B cell (primary cell): Measurements from ENCODE around the gene NAT8. TPM values are rescaled to one million over a fixed set of nuclear protein-coding genes. Genes with fewer than 3 reads are reported as not detected.
"Not testable (repeated sequence)": the region's sequence is repeated elsewhere in the genome, so short reads cannot be mapped to it uniquely, and the experiment has no call there.

Source experiments
- ATAC-seq: fragments of 200-7000 bp; cut with Tn5 transposase; one replicate; pipeline ENCODE4 v1.10.0; 2021; ENCODE audit warnings: low read depth, mild to moderate bottlenecking, moderate number of reproducible peaks, moderate library complexity
- CTCF ChIA-PET: fragments of 350-600 bp; sonication (Branson Sonifier 250); formaldehyde crosslinking; loops from one replicate; lab custom pipeline; 2021; ENCODE audit warnings: antibody characterized with exemption, inconsistent platforms; lab: Charles Lee
- POLR2A ChIA-PET: fragments of 350-600 bp; sonication (Branson Sonifier 250); formaldehyde crosslinking; loops from one replicate; lab custom pipeline; 2021; ENCODE audit warnings: antibody characterized with exemption; lab: Charles Lee
- DNase-seq: peaks from one replicate; pipeline ENCODE4 v3.0.0; 2013
- H2AFZ ChIP-seq: 2 replicates; pipeline ENCODE4 v1.6.1; 2012; ENCODE audit warnings: mild to moderate bottlenecking, low read depth, low read length; ENCODE audit not compliant: insufficient read depth, poor library complexity, severe bottlenecking
- H3K27ac ChIP-seq, 2 donors: 1 replicate in 1 of 2; 2 replicates in 1 of 2; pipeline ENCODE4 v1.5.1; 2012 to 2013; ENCODE audit warnings: low read length in 2 of 2, mild to moderate bottlenecking in 2 of 2, moderate library complexity in 1 of 2
- H3K27me3 ChIP-seq, 4 experiments: fragments of 200-600 bp in 1 of 4; sonication (generic) in 1 of 4; replicated peaks in 1 of 4; 1 replicate in 2 of 4; 2 replicates in 2 of 4; pipeline versions ENCODE4 v1.6.1 to v1.7.0; 2013 to 2016; ENCODE audit warnings: low read length in 3 of 4, mild to moderate bottlenecking in 2 of 4, mixed read lengths in 1 of 4, moderate library complexity in 1 of 4; ENCODE audit not compliant: insufficient read depth in 4 of 4, control insufficient read depth in 3 of 4; ENCODE audit errors: control extremely low read depth in 1 of 4
- H3K36me3 ChIP-seq, 2 experiments: replicated peaks in 1 of 2; 1 replicate in 1 of 2; 2 replicates in 1 of 2; pipeline versions ENCODE4 v1.6.1 to v1.7.1; 2013; ENCODE audit warnings: low read length in 1 of 2; ENCODE audit not compliant: insufficient read depth in 2 of 2, control insufficient read depth in 1 of 2; ENCODE audit errors: control extremely low read depth in 1 of 2, extremely low read depth in 1 of 2
- H3K4me1 ChIP-seq, 2 donors: fragments of 200-600 bp in 1 of 2; sonication (generic) in 1 of 2; 1 replicate in 1 of 2; 2 replicates in 1 of 2; pipeline versions ENCODE4 v1.5.1 to v1.6.1; 2013 to 2017; ENCODE audit warnings: low read length in 2 of 2; ENCODE audit not compliant: control insufficient read depth in 2 of 2, insufficient read depth in 2 of 2
- H3K4me2 ChIP-seq: replicated peaks from 2 replicates; pipeline ENCODE3; 2012; ENCODE audit warnings: mild to moderate bottlenecking, low read depth, low read length; ENCODE audit not compliant: poor library complexity, severe bottlenecking
- H3K4me3 ChIP-seq, 5 experiments: fragments of 200-600 bp in 1 of 5; sonication (generic) in 1 of 5; 1 replicate in 3 of 5; 2 replicates in 2 of 5; pipeline versions ENCODE4 v1.5.1 to v1.7.0; 2011 to 2016; ENCODE audit warnings: low read length in 4 of 5, mild to moderate bottlenecking in 4 of 5, low read depth in 2 of 5, control low read depth in 1 of 5, moderate library complexity in 1 of 5; ENCODE audit not compliant: insufficient read depth in 1 of 5; ENCODE audit errors: control extremely low read depth in 1 of 5, extremely low read depth in 1 of 5
- H3K79me2 ChIP-seq: fragments of 200-600 bp; sonication (generic); one replicate; pipeline ENCODE4 v1.6.0; 2016; ENCODE audit warnings: low read length; ENCODE audit not compliant: control insufficient read depth, insufficient read depth
- H3K9ac ChIP-seq: fragments of 200-600 bp; sonication (generic); 2 replicates; pipeline ENCODE4 v1.6.1; 2017; ENCODE audit warnings: mild to moderate bottlenecking, low read length, moderate library complexity
- H3K9me3 ChIP-seq, 3 donors: one replicate each; pipeline versions ENCODE4 v1.6.1 to v1.7.1; 2013; ENCODE audit warnings: low read length in 2 of 3; ENCODE audit not compliant: control insufficient read depth in 2 of 3, insufficient read depth in 1 of 3; ENCODE audit errors: control extremely low read depth in 1 of 3
- H4K20me1 ChIP-seq: 2 replicates; pipeline ENCODE4 v1.6.0; 2012; ENCODE audit warnings: mild to moderate bottlenecking, low read length; ENCODE audit not compliant: insufficient read depth, control insufficient read depth, poor library complexity, severe bottlenecking
- H3K27ac Mint-ChIP-seq: one replicate; pipeline ENCODE4 v1.8.0; 2021; ENCODE audit warnings: mixed read lengths
- H3K27me3 Mint-ChIP-seq: one replicate; pipeline ENCODE4 v1.8.0; 2021; ENCODE audit warnings: mixed read lengths
- H3K4me1 Mint-ChIP-seq: one replicate; pipeline ENCODE4 v1.8.0; 2021; ENCODE audit warnings: mixed read lengths
- H3K4me3 Mint-ChIP-seq: one replicate; pipeline ENCODE4 v1.8.0; 2021; ENCODE audit warnings: mixed read lengths
- H3K9me3 Mint-ChIP-seq: one replicate; pipeline ENCODE4 v1.8.0; 2022; ENCODE audit warnings: mixed read lengths; ENCODE audit not compliant: insufficient read depth
- EZH2 ChIP-seq: IDR thresholded peaks from 2 replicates; pipeline ENCODE4 v1.6.1; 2012; ENCODE audit warnings: borderline replicate concordance, low read depth, mild to moderate bottlenecking, moderate library complexity, low read length; ENCODE audit not compliant: insufficient read depth, poor library complexity, severe bottlenecking
- WGBS: methylation state at CpG from one replicate; pipeline ENCODE4 v1.1.5; 2013; ENCODE audit warnings: missing lambda C conversion rate; ENCODE audit not compliant: insufficient coverage; 5-methylcytosine and 5-hydroxymethylcytosine counted together
- intact Hi-C: fragments of 100-400 bp; cut with micrococcal nuclease; formaldehyde crosslinking; loops from one replicate; pipeline ENCODE4 v1.10.0; 2022
- polyA plus RNA-seq: library from polyadenylated mRNA; depleted of rRNA; stranded (reverse); fragments of >200 nt; gene quantifications from 2 replicates; pipeline ENCODE4 v1.2.3, GENCODE V29; 2012
- total RNA-seq, 2 donors: library from RNA; stranded (reverse); fragments of 120-200 nt in 1 of 2; gene quantifications; 1 replicate in 1 of 2; 2 replicates in 1 of 2; pipeline versions ENCODE4 v1.2.3 to v1.2.4, GENCODE V29; 2013 to 2022
- TF ChIP-seq, protein P1 (sequence below): fragments of 200-600 bp; IDR thresholded peaks from one replicate; pipeline ENCODE4 v1.8.0; 2022; ENCODE audit warnings: antibody characterized with exemption, mild to moderate bottlenecking

Gene NAT8
- total and polyA plus RNA-seq, 2 donors (not counting 1 experiment from before 2014, with no cell fraction given), result not detected

- TF ChIP-seq EZH2, result no peak
- TF ChIP-seq, protein P1, sequence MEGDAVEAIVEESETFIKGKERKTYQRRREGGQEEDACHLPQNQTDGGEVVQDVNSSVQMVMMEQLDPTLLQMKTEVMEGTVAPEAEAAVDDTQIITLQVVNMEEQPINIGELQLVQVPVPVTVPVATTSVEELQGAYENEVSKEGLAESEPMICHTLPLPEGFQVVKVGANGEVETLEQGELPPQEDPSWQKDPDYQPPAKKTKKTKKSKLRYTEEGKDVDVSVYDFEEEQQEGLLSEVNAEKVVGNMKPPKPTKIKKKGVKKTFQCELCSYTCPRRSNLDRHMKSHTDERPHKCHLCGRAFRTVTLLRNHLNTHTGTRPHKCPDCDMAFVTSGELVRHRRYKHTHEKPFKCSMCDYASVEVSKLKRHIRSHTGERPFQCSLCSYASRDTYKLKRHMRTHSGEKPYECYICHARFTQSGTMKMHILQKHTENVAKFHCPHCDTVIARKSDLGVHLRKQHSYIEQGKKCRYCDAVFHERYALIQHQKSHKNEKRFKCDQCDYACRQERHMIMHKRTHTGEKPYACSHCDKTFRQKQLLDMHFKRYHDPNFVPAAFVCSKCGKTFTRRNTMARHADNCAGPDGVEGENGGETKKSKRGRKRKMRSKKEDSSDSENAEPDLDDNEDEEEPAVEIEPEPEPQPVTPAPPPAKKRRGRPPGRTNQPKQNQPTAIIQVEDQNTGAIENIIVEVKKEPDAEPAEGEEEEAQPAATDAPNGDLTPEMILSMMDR, result no peak
- no peaks in the 10 kb centered on the region for H4K20me1 ChIP-seq
- H3K9me3 ChIP-seq, result peaks cover 0 to 4% (median 0%) of the 10 kb centered on the region in 3 donors
- CTCF ChIA-PET, result interaction anchor here (0.7 kb wide), 1 partner anchor 15 kb away, joined by 4 read pairs; no protein-coding TSS in a partner anchor
- no peaks in the 10 kb centered on the region for H3K79me2 ChIP-seq
- H3K4me2 ChIP-seq, result no peak overlapping the region
- DNase-seq, result no peak
- Mint-ChIP-seq H3K27ac (no peak overlapping the region), H3K27me3 (peaks cover 14% of the 10 kb centered on the region), H3K4me1 (no peaks in the 10 kb centered on the region), H3K4me3 (no peak overlapping the region), H3K9me3 (no peaks in the 10 kb centered on the region)
- H3K27me3 ChIP-seq, result no peaks in the 10 kb centered on the region
- H3K9ac ChIP-seq, result no peak overlapping the region
- POLR2A ChIA-PET, result no interaction called here
- H3K4me3 ChIP-seq, result no peak overlapping the region
- no peak overlapping the region for H3K27ac ChIP-seq
- no peak for ATAC-seq
- 92% methylated on average over 5 of the region's 6 CpGs for WGBS
- no peaks in the 10 kb centered on the region for H3K4me1 ChIP-seq
- H2AFZ ChIP-seq, result no peak overlapping the region
- no peaks in the 10 kb centered on the region for H3K36me3 ChIP-seq
- intact Hi-C loops, result no loop called here
These were observed 9.5 kb upstream of the NAT8 start for GRCh38 chr2:73651591-73652230.

DNA sequence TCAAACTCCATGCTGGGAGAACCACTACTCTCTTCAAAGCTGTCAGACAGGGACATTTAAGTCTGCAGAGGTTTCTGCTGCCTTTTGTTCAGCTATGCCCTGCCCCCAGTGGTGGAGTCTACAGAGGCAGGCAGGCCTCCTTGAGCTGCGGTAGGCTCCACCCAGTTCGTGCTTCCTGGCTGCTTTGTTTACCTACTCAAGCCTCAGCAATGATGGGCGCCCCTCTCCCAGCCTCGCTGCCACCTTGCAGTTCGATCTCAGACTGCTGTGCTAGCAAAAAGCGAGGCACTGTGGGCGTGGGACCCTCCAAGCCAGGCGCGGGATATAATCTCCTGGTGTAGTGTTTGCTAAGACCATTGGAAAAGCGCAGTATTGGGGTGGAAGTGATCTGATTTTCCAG, 5.5 kb upstream of the NAT8 start:
- H3K4me1 ChIP-seq, intact Hi-C loops, H3K4me3 ChIP-seq, H3K36me3 ChIP-seq, H3K79me2 ChIP-seq, ATAC-seq, H3K4me1 Mint-ChIP-seq, H3K9me3 Mint-ChIP-seq, H3K4me3 Mint-ChIP-seq, H3K27ac ChIP-seq, POLR2A ChIA-PET, H2AFZ ChIP-seq, H3K9me3 ChIP-seq, CTCF ChIA-PET, H4K20me1 ChIP-seq, H3K27ac Mint-ChIP-seq, H3K4me2 ChIP-seq, H3K9ac ChIP-seq, H3K27me3 ChIP-seq, DNase-seq: not testable (repeated sequence)
- 90% methylated on average over 7 of the region's 10 CpGs for WGBS
- peaks cover 32% of the 10 kb centered on the region for H3K27me3 Mint-ChIP-seq
